Measurements from ENCODE around the gene AKAP8.
A peak's percentile ranks its signal among the peaks of the same experiment; 100 is the strongest.
"Not testable (repeated sequence)": the region's sequence is repeated elsewhere in the genome, so short reads cannot be mapped to it uniquely, and the experiment has no call there.

AKAP8 gene

DNA sequence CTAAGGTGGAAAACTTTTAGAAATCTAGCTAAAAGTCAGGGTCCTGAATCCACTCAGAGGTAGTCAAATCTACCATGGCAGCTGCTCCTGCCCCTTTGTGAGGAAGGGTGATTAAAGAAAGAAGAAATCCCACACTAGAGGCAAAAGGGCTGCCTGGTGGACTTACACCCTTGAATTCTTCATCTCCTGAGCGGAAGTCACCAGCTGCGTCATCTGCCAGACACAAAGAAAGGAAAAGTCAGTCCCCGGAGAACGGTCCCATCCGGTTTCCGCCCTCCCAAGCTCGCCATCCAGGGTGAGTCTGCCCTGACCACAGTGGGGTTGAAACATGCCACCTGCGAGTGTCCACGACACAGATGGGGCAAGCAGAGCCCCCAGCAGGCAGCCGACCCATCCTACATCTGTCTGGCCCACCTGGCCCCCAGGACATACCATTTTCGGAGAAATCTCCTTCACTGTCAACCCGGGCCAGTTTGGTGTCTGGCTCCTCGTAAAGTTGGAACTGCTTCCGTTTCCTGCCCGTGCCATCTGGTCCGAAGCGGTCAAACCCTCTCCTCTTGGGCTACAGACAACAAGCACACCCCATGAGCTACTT is 7.7 kb downstream of the AKAP8 start:
- DNase-seq: no peak

DNA sequence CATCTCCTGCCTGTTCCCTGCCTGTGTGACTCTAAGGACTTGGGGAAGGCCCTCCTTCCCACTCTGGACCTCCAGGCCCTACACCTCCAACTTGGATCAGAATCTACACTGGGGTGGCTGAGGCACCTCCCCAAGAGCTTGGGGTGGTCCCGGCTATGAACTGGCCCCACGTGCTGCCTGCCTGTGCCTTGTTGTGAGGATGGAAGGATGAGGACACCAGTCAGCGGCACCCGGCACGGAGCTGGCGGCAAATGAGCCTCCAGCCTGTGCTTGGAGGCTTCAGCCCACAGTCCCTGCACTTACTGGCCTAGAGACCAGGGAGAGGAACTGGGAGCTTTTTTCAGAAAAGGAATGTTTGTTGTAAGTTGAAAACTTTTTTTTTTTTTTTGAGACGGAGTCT is 8.5 kb downstream of the AKAP8 start:
- no peak for DNase-seq

DNA sequence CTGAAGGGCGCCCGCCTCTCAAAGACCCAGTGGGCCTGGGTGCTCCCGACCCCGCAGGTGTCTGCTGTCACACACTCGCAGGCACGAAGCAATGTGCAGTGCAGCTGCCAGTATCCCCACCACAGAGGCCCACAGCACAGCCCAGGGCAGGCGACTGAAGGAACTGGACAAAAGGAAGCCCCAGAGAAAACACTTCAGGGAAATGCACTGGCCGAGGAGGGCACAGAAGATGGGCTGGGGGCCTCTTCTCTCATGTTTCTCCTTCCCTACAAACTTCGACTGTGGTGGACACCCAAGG is 10.0 kb downstream of the AKAP8 start:
- DNase-seq: no peak

DNA sequence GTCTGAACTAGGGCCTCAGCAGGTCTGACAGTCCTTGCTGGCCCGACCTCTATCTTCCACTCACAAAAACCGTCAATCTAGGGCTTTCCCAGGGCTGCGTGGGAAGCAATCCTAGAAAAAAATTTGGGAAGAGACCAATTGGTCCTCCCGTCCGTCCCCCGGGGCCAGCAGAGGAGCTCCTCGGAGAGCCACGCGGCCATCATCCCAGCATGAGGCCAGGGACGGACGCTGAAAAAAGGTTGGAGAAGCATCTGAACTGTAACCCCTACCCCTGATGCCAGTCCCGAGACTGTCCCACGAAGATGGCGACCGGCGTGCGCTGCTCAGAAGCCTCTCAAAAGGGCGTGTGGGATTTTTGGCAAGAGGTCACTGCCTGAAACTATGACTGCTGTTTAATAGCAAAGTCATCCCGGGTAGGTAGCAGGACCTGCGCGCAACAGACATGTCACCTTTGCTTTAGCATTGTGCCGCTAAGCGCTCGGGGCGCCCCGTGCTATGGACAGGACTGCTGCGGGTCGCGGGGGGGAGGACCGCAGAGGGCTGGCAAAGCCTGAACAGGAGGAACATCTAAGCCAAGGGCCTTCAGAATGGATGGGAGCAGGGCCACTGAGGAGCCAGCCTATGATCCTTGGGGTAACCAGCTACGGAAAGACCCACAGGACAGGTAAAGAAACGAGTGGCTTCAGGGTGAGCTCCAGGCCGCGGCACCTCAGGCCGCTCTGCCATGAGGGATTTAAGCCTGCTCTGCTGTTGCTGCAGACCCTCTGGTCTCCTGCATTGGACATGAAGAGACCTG is 10.6 kb downstream of the AKAP8 start:
- DNase-seq: no peak

DNA sequence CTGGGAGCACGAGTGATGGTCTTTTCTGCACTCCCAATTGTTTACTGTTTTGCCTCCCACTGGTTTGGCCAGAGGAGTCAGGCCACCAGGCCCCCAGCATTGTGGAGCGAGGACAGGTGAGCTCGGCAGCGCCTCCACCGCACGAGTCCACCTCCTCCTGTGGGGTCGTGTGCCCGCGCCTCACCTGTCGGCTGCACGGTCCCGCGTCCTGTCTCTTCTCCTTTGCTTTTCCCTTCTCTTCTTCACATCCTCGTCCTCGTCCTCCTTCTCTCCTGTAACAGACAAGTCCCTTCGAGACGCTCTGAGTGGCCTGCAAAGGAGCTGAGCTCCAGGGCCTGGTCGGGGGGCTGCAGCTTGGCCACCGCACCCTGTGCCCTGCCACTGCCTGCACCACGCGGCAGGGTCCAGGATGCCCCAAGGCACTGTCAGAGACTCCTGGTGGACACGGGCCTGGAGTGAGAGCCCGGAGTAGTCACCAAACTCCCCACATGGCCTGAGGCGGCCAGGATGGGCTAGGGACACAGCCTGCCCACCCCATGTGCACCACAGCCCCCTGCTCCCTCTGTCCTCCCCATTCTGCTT is 11.4 kb downstream of the AKAP8 start:
- no peak for DNase-seq

DNA sequence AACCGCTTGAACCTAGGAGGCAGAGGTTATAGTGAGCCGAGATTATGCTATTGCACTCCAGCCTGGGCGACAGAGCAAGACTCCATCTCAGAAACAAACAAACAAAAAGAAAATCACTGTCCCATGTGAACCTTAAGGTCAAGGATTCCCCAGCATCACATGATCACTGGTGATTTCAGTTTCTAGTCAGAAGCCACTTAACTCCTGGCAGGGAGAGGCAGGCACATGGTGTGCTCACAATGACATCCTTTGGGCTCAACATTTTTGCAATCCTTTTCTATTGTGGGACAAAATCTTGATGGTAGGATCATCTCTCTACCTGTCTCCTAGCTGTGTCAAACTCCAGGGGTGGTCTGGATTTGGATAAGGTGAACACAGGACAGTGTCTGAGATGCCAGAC is 12.1 kb downstream of the AKAP8 start:
- DNase-seq: no peak

DNA sequence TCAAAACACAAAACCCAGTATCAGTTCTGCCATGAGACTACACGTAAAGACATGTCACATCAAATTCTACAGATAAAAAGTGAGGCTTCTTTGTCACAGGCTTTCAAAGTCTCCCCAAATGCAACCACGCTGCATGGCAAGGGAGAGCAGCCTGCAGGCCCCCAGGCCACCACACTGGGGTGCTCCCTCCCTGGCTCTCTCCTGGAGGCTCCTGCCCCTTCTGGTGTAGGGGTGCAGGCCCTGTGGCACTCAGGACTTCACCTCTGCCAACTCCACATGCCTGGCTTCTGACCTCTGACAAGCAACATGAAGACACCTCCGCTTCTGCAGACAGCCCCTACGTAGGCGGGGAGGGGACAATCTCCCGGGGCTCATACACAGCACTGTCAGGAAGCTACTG is 14.3 kb downstream of the AKAP8 start:
- DNase-seq: no peak

DNA sequence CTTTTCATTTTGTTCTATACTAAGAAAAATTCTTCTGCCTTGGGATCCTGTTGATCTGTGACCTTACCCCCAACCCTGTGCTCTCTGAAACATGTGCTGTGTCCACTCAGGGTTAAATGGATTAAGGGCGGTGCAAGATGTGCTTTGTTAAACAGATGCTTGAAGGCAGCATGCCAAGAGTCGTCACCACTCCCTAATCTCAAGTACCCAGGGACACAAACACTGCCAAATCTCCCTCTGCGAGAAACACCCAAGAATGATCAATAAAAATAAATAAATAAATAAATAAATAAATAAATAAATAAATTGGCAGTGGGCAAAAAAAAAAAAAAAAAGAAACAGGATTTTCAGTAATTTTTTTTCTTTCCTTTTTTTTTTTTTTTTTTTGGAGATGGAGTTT is 15.8 kb downstream of the AKAP8 start:
- not testable (repeated sequence) for DNase-seq

DNA sequence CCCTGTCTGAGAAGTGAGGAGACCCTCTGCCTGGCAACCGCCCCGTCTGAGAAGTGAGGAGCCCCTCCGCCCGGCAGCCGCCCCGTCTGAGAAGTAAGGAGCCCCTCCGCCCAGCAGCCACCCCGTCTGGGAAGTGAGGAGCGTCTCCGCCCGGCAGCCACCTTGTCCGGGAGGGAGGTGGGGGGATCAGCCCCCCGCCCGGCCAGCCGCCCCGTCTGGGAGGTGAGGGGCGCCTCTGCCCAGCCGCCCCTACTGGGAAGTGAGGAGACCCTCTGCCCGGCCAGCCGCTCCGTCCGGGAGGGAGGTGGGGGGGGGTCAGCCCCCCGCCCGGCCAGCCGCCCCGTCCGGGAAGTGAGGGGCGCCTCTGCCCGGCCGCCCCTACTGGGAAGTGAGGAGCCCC is 16.5 kb downstream of the AKAP8 start:
- DNase-seq: not testable (repeated sequence)

DNA sequence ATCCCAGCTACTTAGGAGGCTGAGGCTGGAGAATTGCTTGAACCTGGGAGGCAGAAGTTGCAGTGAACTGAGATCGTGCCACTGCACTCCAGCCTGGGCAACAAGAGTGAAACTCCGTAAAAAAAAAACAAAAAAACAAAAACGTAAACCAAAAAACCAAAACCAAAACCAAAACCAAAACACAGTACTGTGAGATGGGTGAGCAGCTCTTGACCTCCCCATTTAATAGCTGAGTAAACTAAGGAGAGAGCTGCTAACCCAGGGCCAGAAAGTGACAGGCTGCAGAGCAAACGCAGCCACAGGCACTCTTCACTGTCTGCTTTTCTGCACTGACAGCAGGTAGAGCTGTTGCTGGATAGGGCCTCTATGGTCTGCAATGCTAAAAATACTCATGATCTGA is 19.6 kb downstream of the AKAP8 start:
- not testable (repeated sequence) for DNase-seq

DNA sequence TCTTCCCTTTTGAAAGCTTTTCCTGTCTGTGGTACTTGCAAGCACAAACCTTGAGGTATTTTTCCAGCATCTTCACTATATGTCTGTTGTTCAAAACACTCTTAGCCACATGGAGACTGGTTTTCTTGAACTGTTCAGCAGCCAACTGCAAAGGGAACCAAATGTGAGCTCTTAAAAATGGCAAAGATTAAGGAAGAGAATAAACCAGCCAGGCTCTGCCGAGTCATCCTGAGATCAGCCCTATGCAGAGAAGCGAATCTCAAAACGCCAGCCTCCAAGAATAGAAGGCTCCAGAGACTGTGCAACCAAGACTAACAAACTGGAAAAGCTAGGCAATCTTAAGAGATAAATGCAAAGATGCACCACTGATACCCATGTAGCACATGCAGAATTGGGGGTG is 20.7 kb downstream of the AKAP8 start:
- no peak for DNase-seq

DNA sequence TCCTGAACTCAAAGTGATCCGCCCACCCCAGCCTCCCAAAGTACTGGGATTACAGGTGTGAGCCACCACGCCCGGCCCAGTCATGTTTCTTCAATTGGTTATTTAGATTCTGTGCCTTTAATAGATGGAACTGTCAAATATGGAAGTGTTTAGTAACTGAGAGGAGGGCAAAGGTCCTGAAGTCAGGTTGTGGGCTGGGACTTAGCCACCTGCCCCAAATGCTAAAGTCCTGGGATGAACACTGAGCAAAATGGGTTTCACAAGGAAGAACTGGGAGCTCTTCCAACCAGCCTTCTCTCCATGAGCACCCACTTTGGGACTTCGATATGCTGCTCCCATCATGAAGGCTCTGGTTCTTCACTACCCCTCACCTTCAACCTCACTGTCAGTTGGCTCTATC is 21.7 kb downstream of the AKAP8 start:
- no peak for DNase-seq

DNA sequence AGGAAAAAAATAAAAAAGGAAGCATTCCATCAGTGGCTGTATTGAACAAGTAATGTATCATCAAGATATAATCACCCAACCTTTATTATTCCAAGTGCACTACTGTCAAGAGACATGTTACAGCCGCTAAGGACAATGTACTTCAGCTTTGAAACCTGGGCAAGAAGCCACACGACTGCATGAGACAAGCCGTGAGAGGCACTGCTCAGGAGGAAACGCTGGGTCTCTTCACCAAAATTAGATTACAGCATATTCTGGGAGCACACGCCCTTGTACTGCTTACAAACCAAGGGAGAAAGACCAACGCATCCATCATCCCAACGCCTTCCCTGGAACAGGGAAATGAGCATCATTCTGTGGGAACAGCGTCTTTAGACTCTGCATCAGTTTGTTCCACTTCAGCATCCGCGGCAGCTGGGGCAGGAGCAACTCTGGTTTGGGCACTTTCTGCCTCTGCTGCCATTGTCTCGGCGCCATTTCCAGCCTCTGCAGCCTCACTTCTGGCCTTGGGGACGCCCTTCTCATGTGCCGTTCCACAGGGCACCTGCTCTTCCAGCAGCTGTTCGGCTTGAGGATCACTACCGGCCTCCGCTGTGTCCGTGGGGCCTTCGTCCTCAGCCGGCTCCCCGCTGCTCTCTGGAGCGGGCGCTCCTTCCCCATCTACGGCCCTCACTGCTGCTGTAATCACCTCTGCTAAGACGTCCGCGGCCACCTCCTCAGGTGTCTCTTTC is 24.9 kb downstream of the AKAP8 start:
- no peak for DNase-seq

DNA sequence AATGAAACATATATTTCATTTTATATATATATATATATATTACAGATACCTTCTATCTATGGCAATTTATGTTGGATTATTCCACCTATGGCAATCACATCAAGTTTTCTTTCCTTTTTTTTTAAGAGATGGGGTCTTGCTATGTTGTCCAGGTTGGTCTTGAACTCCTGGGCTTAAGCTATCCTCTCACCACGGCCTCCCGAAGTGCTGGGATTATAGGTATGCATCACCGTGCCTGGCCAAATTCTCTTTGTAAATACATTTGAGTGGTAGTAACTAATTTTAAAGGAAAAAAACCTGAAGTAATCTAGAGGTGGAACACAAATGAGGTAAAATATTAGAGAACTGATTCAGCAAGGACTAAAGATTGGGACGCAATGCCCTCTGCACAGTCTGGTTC is 25.7 kb downstream of the AKAP8 start:
- no peak for DNase-seq

DNA sequence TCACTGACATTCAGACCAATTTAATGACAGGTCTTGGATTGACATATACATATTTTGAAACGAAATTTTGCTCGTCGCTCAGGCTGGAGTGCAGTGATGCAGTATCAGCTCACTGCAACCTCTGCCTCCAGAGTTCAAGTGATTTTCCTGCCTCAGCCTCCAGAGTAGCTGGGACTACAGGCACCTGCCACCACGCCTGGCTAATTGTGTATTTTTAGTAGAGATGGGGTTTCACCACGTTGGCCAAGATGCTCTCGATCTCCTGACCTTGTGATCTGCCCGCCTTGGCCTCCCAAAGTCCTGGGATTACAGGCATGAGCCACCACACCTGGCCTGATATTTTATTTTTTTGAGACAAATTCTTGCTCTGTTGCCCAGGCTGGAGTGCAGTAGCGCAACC is 27.1 kb downstream of the AKAP8 start:
- not testable (repeated sequence) for DNase-seq

DNA sequence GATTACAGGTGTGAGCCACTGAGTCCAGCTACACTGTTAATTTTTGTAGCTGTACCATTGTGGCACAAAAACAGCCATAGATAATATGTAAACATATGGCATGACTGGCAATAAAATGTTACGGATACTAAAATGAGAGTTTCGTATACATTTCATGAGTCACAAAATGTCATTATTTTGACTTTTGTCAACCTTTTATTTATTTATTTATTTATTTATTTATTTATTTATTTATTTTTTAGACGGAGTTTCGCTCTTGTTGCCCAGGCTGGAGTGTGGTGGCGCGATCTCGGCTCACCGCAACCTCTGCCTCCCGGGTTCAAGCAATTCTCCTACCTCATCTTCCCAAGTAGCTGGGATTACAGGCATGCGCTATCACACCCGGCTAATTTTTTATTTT is 38.3 kb downstream of the AKAP8 start:
- not testable (repeated sequence) for DNase-seq

DNA sequence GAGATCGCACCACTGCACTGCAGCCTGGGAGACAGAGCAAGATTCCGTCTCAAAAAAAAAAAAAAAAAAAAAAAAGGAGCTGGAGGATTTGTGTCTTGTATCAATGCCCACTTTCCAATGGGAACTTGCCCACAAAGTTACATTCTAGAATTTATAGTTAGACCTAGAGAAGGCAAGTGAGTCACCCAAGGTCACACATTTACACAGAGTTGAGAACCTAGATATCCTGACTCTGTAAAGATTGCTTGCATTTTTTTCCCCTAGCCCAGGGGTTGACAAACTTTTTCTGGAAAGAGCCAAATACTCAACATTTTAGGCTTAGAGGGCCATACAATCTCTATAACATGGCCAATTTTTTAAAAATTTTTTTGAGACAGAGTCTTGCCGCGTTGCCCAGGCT is 39.5 kb downstream of the AKAP8 start:
- no peak for DNase-seq

DNA sequence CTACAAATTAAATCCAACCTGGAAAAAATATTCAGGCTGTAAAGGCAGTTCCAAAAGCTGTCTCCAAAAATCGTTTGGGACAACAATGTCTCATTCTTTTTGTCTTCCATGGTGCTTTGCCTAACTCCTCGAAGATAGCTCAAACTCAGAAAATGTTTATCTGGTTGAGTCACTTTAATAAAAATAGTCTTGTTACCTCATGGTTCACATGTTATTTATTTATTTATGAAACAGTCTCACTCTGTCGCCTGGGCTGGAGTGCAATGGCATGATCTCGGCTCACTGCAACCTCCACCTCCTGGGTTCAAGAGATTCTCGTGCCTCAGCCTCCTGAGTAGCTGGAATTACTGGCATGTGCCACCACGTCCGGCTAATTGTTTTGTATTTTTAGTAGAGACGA is 42.4 kb downstream of the AKAP8 start:
- DNase-seq: no peak

DNA sequence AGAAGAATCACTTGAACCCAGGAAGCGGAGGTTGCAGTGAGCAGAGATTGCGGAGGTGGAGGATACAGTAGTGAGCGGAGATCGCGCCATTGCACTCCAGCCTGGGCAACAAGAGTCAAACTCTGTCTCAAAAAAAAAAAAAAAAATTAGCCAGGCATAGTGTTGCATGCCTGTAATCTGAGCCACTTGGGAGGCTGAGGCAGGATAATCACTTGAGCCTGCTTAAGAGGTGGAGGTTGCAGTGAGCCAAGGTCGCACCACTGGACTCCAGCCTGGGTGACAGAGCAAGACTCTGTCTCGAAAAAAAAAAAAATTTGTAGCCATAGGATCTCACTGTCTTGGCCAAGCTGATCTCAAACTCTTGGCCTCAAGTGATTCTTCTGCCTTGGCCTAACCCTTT is 43.6 kb downstream of the AKAP8 start:
- DNase-seq: not testable (repeated sequence)

DNA sequence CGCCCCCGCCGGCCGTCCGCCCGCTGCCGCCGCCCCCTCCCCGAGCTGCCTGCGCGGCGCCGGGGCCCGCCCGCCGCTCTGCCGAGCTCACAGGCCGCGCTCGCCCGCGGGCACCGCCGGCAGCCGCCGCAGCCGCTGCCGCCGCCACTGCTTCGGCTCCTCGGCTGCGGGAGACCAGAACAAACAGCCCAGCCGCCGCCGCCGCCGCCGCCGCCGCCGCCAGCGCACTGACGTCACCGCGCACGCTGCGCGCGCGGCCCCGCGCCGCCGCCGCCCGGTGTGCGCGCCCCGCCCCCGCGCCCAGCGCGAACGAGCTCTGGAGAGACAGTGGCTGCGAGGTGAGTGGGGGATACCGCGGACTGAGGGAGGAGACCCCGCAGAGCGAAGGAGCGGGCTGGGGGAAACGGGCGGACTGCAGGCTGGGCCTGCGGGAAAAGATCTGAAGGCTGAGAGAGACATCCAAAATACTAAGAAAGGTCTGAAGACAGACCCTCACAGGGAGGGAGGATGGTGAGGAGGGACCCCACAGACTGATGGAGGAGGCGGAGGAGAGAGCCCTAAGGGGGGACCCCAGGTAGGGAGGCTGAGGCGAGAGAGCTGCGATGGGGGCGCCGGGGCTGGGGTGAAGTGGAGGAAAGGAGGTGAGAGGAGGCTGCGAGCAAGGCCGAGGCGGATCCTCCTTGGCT is 47.1 kb downstream of the AKAP8 start, which contains the start of gene BRD4:
Gene BRD4 (minus strand): TSS at position 229 of the 686 bp plus-strand sequence. CDS start 59,440 bp downstream, outside the sequence.
- peak; percentile 74 for DNase-seq

DNA sequence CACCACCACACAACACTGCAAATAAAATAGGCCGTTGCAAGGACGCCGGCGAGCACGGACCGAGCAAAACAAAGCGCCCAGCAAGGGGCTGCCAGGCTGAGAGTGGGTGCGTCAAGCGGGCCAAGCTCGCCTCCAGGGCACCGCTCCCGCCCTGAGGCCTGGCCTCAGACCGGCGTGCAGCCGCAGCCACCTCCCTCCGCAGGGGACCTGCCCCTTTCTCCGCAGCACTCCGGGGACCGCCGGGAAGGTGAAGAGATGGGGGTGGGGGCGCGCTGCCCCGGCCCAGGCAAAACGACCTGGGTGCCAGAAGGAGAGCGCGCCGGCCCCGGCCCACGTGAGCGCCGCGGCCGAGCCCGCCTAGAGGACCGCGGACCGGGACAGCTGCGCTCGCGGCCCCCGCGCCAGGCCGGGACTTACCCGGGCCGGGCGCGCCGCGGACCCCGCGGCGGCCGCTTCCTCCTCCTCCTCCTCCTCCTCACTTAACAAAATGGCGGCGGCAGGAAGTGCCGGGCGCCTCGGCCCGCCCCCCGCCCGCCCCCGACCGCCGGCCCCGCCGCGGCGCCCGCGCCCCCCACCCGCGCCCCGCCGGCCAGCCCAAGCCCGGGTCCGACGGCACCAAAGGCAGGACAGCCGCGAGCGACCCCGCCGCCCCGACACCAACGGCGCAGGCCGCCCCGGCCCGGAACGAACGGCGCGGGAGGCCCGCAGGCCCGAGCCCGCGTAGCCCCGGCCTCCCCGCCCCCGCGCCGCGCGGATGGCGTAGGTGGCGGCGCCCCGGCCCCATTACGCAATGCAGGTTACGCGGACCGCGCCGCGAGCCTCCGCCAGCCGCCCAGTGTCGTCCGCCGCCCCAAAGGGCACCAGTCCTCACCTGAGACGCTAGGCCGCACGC is 47.9 kb downstream of the AKAP8 start:
- DNase-seq: peak; percentile 62

DNA sequence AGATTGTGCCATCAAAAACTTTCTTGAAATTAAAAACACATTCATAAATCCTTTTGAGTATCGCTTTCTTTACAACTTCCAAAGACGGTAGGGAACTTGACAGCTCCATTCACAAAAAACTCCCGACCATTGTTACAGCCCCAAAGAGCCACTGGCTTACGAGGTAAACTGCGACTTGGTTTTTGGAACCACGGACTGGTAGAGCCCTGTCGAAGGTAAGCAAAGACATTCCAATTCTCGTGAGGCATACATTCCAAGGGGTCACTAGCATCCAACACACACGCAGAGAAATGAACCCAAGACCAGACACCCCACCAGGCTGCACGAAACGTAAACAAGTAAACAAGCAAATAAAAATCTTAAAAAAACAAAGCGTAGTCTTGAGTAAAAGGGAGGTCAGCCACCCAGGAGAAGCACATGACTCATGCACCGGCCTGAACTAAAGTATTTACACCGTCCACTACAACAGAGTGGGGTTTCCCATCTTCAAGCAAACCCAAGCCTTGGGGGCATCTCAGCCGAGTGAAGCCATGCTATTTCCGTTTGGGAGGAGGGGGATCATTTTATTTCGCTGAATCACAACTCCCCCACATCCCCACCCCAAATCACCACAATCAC is 48.7 kb downstream of the AKAP8 start:
- peak; percentile 48 for DNase-seq

All from CD4-positive, alpha-beta T cell treated with Interleukin-15 for 1 hour (primary cell).